ENCODE results near the gene SIVA1. TPM values are rescaled to one million over a fixed set of nuclear protein-coding genes. Genes with fewer than 3 reads are reported as not detected.

The SIVA1 gene
- total RNA-seq, 5 donors from 2014 or later (not counting 1 experiment from before 2014, with no cell fraction given) = 62.3 to 93.5 (median 79.5) TPM

DNA sequence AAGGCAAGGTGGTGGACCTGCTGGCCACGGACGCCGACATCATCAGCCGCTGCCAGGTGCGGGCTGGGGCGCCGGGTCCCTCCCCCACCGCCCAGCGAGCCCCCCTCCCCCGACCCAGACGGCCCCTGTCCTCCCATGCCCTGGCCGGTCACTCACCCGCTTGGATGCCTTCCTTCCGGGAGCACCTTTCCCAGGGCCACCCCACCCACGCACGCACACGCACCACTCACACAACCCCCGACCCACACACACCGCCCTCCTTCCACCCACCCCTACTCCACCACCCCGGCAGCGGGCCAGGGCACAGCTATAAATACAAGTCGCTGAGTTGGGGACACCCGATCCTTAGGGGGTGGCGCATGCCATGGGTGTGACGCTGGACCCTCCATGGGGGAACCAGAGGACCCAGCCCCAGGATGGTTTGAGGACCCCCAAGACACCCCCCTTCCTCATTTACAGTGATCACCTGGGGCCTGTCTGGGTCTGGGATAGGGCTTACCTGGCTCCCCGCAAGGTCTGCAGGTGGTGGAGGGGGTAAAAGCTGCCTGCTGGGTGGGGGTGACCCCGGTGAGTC lies 28.5 kb upstream of the SIVA1 start:
- WGBS (ENCODE audit: insufficient coverage) = 28% methylated on average over 10 of the region's 27 CpGs
- ATAC-seq (replicated peaks in 1 of 4) = peak; percentile 7 to 34 (median 20)
- Histone ChIP-seq H3K27me3 (replicated peaks in 1 of 2; ENCODE audit: control insufficient read depth in 2 of 2, extremely low read depth in 1 of 2, insufficient read depth in 2 of 2, low read length in 1 of 2) (peaks cover 0 to 14% of the 10 kb centered on the region in 2 experiments), H3K4me1 (ENCODE audit: control insufficient read depth in 1 of 2, extremely low read depth in 1 of 2, insufficient read depth in 2 of 2, low read length in 2 of 2) (peaks cover 0 to 15% of the 10 kb centered on the region in 2 experiments), H3K27ac (ENCODE audit: low read length) (no peak overlapping the region), H3K4me3 (ENCODE audit: control insufficient read depth in 1 of 2, extremely low read depth in 1 of 2, low read length in 1 of 2) (peak overlapping the region; percentile 30 to 35), H3K9me3 (no peaks in the 10 kb centered on the region), H3K36me3 (ENCODE audit: control insufficient read depth in 2 of 2, extremely low read depth in 1 of 2, insufficient read depth in 1 of 2, low read length in 1 of 2) (no peaks in the 10 kb centered on the region)
- peaks cover 0 to 3% (median 0%) of the 10 kb centered on the region in 3 donors for H3K4me1 Mint-ChIP-seq
- H3K4me3 Mint-ChIP-seq = peak overlapping the region; percentile 50 to 61 (median 52)
- H3K36me3 Mint-ChIP-seq = peaks cover 5% of the 10 kb centered on the region
- H3K27ac Mint-ChIP-seq = no peak overlapping the region
- ChIA-PET CTCF (interaction anchor here in 1 of 2 donors (1.5 kb wide), 1 partner anchor 28 kb away, joined by 4 read pairs; the partner anchor contains the start of gene SIVA1), POLR2A (no interaction called here)
- no peaks in the 10 kb centered on the region for H3K27me3 Mint-ChIP-seq
- peak in 4 of 35 experiments; percentile 9 to 29 (median 16) for DNase-seq
- H3K9me3 Mint-ChIP-seq = no peaks in the 10 kb centered on the region

DNA sequence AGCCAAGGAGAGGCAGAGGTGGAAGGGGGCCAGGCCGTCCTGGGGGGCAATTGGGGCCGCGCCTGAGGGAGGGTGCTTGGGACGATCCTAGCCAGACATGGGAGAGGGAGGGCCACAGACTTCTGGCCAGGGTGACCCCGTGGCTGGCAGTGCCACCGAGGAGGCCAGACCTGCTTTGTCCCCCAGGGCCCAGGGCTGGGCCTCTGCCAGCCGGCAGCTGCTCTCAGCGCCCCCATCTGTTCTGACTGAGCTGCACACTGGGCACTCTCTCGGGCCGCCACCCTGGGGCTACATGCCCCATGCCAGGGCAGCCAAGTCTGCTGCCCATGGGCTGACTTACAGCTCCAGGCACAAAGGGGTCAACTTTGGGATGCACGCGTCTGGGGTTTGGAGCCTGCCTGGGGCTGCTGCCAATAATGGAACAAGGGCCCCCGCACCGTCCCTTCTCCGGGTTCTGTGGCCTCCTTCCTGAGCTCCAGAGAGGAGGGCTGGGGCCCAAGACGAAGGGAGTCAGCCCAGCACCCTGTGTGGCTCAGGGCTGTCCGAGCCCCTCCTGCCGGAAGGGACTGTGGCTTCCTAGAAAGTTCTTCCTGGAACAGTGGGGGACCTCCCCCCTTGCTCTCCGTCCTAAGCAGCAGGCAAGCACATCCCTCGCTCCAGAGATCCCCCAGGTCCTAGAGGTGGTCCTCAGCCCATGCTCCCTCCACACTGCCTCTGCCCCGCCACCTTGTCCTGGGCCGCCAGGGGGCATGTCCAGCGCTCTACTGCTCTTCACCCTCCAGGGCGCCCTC lies 27.8 kb upstream of the SIVA1 start:
- Mint-ChIP-seq H3K4me3 (peak overlapping the region; percentile 50 to 61 (median 52)), H3K27me3 (no peaks in the 10 kb centered on the region), H3K4me1 (peaks cover 0 to 3% (median 0%) of the 10 kb centered on the region in 3 donors), H3K9me3 (no peaks in the 10 kb centered on the region), H3K36me3 (no peaks in the 10 kb centered on the region), H3K27ac (no peak overlapping the region)
- WGBS (ENCODE audit: insufficient coverage) = 74% methylated on average over 24 of the region's 24 CpGs
- Histone ChIP-seq H3K27me3 (replicated peaks in 1 of 2; ENCODE audit: control insufficient read depth in 2 of 2, extremely low read depth in 1 of 2, insufficient read depth in 2 of 2, low read length in 1 of 2) (peaks cover 0 to 14% of the 10 kb centered on the region in 2 experiments), H3K27ac (ENCODE audit: low read length) (no peak overlapping the region), H3K9me3 (no peaks in the 10 kb centered on the region), H3K4me1 (ENCODE audit: control insufficient read depth in 1 of 2, extremely low read depth in 1 of 2, insufficient read depth in 2 of 2, low read length in 2 of 2) (peaks cover 0 to 15% of the 10 kb centered on the region in 2 experiments), H3K4me3 (ENCODE audit: control insufficient read depth in 1 of 2, extremely low read depth in 1 of 2, low read length in 1 of 2) (no peak overlapping the region), H3K36me3 (ENCODE audit: control insufficient read depth in 2 of 2, extremely low read depth in 1 of 2, insufficient read depth in 1 of 2, low read length in 1 of 2) (no peaks in the 10 kb centered on the region)
- ATAC-seq (replicated peaks in 1 of 4) (no peak), DNase-seq (no peak)
- CTCF ChIA-PET = interaction anchor here in 1 of 2 donors (0.7 kb wide), 1 partner anchor 16 kb away, joined by 3 read pairs; no protein-coding TSS in a partner anchor
- POLR2A ChIA-PET = no interaction called here

DNA sequence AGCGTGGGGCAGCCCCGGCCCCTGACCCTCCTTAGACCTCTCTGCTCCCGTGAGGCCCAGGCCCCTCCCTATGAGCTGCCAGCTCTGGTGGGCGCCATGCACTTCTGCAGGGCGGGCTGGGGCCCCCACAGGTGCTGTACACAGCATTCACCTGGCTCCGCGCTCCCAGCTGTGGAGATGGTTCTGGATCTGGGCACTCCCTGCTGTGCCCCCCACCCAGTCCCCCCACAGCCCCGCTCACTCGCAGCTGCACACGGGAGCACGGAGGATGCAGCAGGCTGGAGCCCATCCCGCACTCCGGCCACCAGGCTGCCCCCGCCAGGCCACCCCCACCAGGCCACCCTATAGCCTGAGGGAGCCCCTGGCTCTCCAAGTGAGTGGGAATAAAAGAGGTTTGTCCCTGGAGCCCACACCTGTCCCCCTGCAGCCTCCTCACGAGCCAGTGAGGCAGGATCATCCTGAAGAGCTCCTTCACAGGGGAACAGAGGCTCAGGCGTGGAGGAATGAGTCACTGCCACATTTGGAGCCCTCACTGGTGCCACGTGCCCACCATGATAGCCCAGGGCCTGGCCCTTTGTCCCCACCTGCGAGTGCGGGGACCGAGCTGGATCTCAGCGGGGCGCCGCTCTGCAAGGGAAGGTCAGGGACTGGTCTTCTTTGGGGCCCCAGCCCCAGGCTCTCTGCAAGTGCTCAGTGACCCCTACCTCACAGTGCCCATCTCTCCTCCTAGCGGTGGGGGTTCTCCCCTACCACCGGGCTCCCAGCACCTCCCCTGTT lies 27.0 kb upstream of the SIVA1 start:
- no peak overlapping the region for H3K4me3 ChIP-seq (ENCODE audit: control insufficient read depth in 1 of 2, extremely low read depth in 1 of 2, low read length in 1 of 2)
- H3K27ac ChIP-seq (ENCODE audit: low read length) = no peak overlapping the region
- H3K27me3 ChIP-seq (replicated peaks in 1 of 2; ENCODE audit: control insufficient read depth in 2 of 2, extremely low read depth in 1 of 2, insufficient read depth in 2 of 2, low read length in 1 of 2) = peaks cover 0 to 14% of the 10 kb centered on the region in 2 experiments
- no peaks in the 10 kb centered on the region for H3K27me3 Mint-ChIP-seq
- H3K27ac Mint-ChIP-seq = no peak overlapping the region
- no peaks in the 10 kb centered on the region for H3K36me3 Mint-ChIP-seq
- WGBS (ENCODE audit: insufficient coverage) = 88% methylated on average over 18 of the region's 25 CpGs
- no peaks in the 10 kb centered on the region for H3K36me3 ChIP-seq (ENCODE audit: control insufficient read depth in 2 of 2, extremely low read depth in 1 of 2, insufficient read depth in 1 of 2, low read length in 1 of 2)
- CTCF ChIA-PET = interaction anchor here in 1 of 2 donors (0.7 kb wide), 1 partner anchor 17 kb away, joined by 3 read pairs; no protein-coding TSS in a partner anchor
- peaks cover 0 to 3% (median 0%) of the 10 kb centered on the region in 3 donors for H3K4me1 Mint-ChIP-seq
- H3K4me1 ChIP-seq (ENCODE audit: control insufficient read depth in 1 of 2, extremely low read depth in 1 of 2, insufficient read depth in 2 of 2, low read length in 2 of 2) = peaks cover 0 to 15% of the 10 kb centered on the region in 2 experiments
- DNase-seq = no peak
- no peaks in the 10 kb centered on the region for H3K9me3 ChIP-seq
- H3K4me3 Mint-ChIP-seq = peak overlapping the region in 2 of 3 donors; percentile 43 to 52
- H3K9me3 Mint-ChIP-seq = no peaks in the 10 kb centered on the region
- no peak for ATAC-seq (replicated peaks in 1 of 4)
- POLR2A ChIA-PET = no interaction called here

DNA sequence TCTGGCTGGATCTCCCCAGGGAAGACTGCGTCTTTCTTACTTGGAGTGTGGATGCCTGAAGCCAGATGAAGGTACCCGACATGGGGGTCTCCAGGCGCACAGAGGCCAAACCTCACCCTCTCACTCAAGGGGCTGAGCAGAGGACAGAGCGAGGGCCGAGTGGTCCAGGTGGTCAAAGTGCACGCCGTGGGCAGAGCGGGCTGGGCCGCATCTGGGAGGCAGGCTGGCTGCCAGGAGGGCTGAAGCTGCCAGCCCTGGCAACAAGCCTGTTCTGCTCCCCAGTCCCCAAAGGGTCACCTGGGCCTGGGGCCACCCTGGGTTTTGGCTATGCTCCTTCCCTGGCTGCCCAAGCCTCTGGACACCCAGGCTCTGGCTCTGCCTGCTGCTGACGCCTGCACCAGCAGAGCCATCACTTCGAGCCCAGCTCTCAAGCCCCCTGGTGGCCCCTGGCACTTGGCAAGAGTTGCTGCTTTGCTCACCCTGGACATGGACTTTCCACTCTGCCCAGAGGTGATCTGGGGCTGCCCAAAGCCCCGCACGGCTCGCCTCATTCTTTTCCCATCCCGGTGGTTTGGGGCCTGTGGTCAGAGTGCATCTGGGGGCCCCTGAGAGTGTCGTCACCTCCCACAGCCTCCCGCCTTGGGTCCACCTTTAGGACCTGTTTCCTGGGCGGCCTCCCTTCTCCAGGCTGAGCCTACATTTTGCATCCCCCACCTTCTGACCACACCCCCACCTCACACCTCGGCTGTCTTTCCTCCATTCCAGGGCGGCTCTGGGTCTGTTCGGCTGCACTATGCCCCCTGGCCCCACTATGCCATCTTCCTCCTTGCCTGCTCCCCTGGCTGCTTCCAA lies 26.1 kb upstream of the SIVA1 start:
- ATAC-seq (replicated peaks in 1 of 4) = no peak
- Mint-ChIP-seq H3K4me3 (peak overlapping the region in 1 of 3 donors; percentile 17), H3K36me3 (no peaks in the 10 kb centered on the region), H3K27ac (no peak overlapping the region), H3K27me3 (no peaks in the 10 kb centered on the region), H3K9me3 (no peaks in the 10 kb centered on the region), H3K4me1 (peaks cover 0 to 3% (median 0%) of the 10 kb centered on the region in 3 donors)
- DNase-seq = no peak
- H3K4me1 ChIP-seq (ENCODE audit: control insufficient read depth in 1 of 2, extremely low read depth in 1 of 2, insufficient read depth in 2 of 2, low read length in 2 of 2) = peaks cover 0 to 15% of the 10 kb centered on the region in 2 experiments
- no peaks in the 10 kb centered on the region for H3K36me3 ChIP-seq (ENCODE audit: control insufficient read depth in 2 of 2, extremely low read depth in 1 of 2, insufficient read depth in 1 of 2, low read length in 1 of 2)
- WGBS (ENCODE audit: insufficient coverage) = 74% methylated on average over 20 of the region's 21 CpGs
- CTCF ChIA-PET = no interaction called here
- no peak overlapping the region for H3K27ac ChIP-seq (ENCODE audit: low read length)
- no peaks in the 10 kb centered on the region for H3K9me3 ChIP-seq
- POLR2A ChIA-PET = no interaction called here
- peaks cover 0 to 14% of the 10 kb centered on the region in 2 experiments for H3K27me3 ChIP-seq (replicated peaks in 1 of 2; ENCODE audit: control insufficient read depth in 2 of 2, extremely low read depth in 1 of 2, insufficient read depth in 2 of 2, low read length in 1 of 2)
- no peak overlapping the region for H3K4me3 ChIP-seq (ENCODE audit: control insufficient read depth in 1 of 2, extremely low read depth in 1 of 2, low read length in 1 of 2)

GRCh38 chr14:104728631-104729030 lies 24.3 kb upstream of the SIVA1 start:
- POLR2A ChIA-PET = no interaction called here
- ATAC-seq (replicated peaks in 1 of 4) = no peak

More at GRCh38 chr14:104728631-104729030, 24.3 kb upstream of the SIVA1 start:
- no peak overlapping the region for H3K27ac Mint-ChIP-seq
- no peak overlapping the region for H3K27ac ChIP-seq (ENCODE audit: low read length)
- CTCF ChIA-PET = no interaction called here
- peaks cover 0 to 9% of the 10 kb centered on the region in 2 experiments for H3K4me1 ChIP-seq (ENCODE audit: control insufficient read depth in 1 of 2, extremely low read depth in 1 of 2, insufficient read depth in 2 of 2, low read length in 2 of 2)
- H3K4me3 Mint-ChIP-seq = no peak overlapping the region
- peaks cover 0 to 3% (median 0%) of the 10 kb centered on the region in 3 donors for H3K4me1 Mint-ChIP-seq
- H3K36me3 Mint-ChIP-seq = no peaks in the 10 kb centered on the region
- H3K9me3 Mint-ChIP-seq = no peaks in the 10 kb centered on the region
- H3K9me3 ChIP-seq = no peaks in the 10 kb centered on the region
- no peaks in the 10 kb centered on the region for H3K36me3 ChIP-seq (ENCODE audit: control insufficient read depth in 2 of 2, extremely low read depth in 1 of 2, insufficient read depth in 1 of 2, low read length in 1 of 2)
- H3K27me3 ChIP-seq (replicated peaks in 1 of 2; ENCODE audit: control insufficient read depth in 2 of 2, extremely low read depth in 1 of 2, insufficient read depth in 2 of 2, low read length in 1 of 2) = peaks cover 0 to 24% of the 10 kb centered on the region in 2 experiments
- H3K4me3 ChIP-seq (ENCODE audit: control insufficient read depth in 1 of 2, extremely low read depth in 1 of 2, low read length in 1 of 2) = no peak overlapping the region
- H3K27me3 Mint-ChIP-seq = no peaks in the 10 kb centered on the region
- DNase-seq = no peak
- WGBS (ENCODE audit: insufficient coverage) = 90% methylated on average over 14 of the region's 17 CpGs
